Left lung (tissue), 10 donors: Measurements from ENCODE around the gene JARID2. TPM values are rescaled to one million over a fixed set of nuclear protein-coding genes. Genes with fewer than 3 reads are reported as not detected.

Source experiments
- ATAC-seq: fragments of 200-7000 bp; cut with Tn5 transposase; one replicate; pipeline ENCODE4 v1.9.1; 2020; ENCODE audit warnings: moderate library complexity
- DNase-seq, 4 donors: peaks; one replicate each; pipeline ENCODE4 v3.0.0-alpha.2; 2013 to 2020
- H3K27ac ChIP-seq, 2 donors: fragments of 200-600 bp; sonication (generic) in 1 of 2; one replicate each; pipeline versions ENCODE4 v1.5.0 to v1.8.0; 2020 to 2021
- H3K27me3 ChIP-seq, 2 donors: fragments of 200-600 bp; sonication (generic) in 1 of 2; one replicate each; pipeline versions ENCODE4 v1.5.0 to v1.8.0; 2020 to 2021
- H3K36me3 ChIP-seq, 2 donors: fragments of 200-600 bp; sonication (generic) in 1 of 2; one replicate each; pipeline versions ENCODE4 v1.5.0 to v1.8.0; 2020 to 2021
- H3K4me1 ChIP-seq, 2 donors: fragments of 200-600 bp; one replicate each; pipeline ENCODE4 v1.8.0; 2021
- H3K4me3 ChIP-seq, 2 donors: fragments of 200-600 bp; sonication (generic) in 1 of 2; one replicate each; pipeline versions ENCODE4 v1.5.0 to v1.8.0; 2020 to 2021; ENCODE audit warnings: mild to moderate bottlenecking in 1 of 2
- H3K9me3 ChIP-seq, 2 donors: fragments of 200-600 bp; sonication (generic) in 1 of 2; one replicate each; pipeline versions ENCODE4 v1.5.0 to v1.8.0; 2020 to 2021
- intact Hi-C, 2 donors: fragments of 100-400 bp; cut with DNase I; formaldehyde crosslinking; loops; one replicate each; pipeline versions ENCODE4 v1.11.2 to v1.14.2; 2022
- polyA plus RNA-seq, 6 donors: library from polyadenylated mRNA; unstranded; fragments of 120-200 nt; gene quantifications; one replicate each; pipeline ENCODE4 v1.2.1, GENCODE V29; 2013; ENCODE audit not compliant: insufficient read length in 6 of 6
- total RNA-seq, 2 donors: library from RNA; stranded (reverse); fragmentation: NEBNext Ultra II Directional; extraction: Animal tissue kit (Norgen Biotek cat#: 25700); gene quantifications; one replicate each; pipeline ENCODE4 v1.2.1, GENCODE V29; 2021
- TF ChIP-seq, protein P1 (sequence below), 2 donors: fragments of 200-600 bp; sonication (generic) in 1 of 2; IDR thresholded peaks; one replicate each; pipeline versions ENCODE4 v1.5.0 to v1.8.0; 2021; ENCODE audit warnings: antibody characterized with exemption in 2 of 2
- donor health status: DM: no; HTN: yes; CAD: no.
- donor health status: DM: no; HTN: no; CAD: no.

The JARID2 gene
- total and polyA plus RNA-seq, 8 donors: 10.2 to 19.4 (median 17.8) TPM

DNA sequence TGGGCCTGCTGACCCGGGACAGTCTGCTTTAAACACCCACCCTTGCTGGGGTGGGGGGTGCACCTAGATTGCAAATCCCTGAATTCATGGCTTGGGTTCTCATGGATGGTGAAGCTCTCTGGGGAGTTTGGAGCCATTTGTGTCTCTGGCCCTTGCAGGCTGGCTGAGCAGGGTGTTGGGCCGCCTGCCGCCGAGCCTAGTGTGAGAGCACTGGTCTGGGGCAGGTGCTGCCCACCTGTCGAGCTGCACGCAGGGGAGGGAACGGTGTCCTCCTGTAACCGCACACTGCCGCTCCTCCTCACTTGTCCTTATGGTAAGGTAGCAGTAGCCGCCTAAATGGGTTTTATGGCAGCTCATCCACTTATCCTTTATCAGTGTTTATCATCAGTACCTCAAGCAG lies 273.0 kb downstream of the JARID2 start:
- H3K27ac ChIP-seq: no peak overlapping the region
- no peaks in the 10 kb centered on the region for H3K27me3 ChIP-seq
- no peak overlapping the region for H3K4me3 ChIP-seq
- peaks cover 0 to 16% of the 10 kb centered on the region in 2 donors for H3K4me1 ChIP-seq
- intact Hi-C loops: no loop called here
- TF ChIP-seq, protein P1, sequence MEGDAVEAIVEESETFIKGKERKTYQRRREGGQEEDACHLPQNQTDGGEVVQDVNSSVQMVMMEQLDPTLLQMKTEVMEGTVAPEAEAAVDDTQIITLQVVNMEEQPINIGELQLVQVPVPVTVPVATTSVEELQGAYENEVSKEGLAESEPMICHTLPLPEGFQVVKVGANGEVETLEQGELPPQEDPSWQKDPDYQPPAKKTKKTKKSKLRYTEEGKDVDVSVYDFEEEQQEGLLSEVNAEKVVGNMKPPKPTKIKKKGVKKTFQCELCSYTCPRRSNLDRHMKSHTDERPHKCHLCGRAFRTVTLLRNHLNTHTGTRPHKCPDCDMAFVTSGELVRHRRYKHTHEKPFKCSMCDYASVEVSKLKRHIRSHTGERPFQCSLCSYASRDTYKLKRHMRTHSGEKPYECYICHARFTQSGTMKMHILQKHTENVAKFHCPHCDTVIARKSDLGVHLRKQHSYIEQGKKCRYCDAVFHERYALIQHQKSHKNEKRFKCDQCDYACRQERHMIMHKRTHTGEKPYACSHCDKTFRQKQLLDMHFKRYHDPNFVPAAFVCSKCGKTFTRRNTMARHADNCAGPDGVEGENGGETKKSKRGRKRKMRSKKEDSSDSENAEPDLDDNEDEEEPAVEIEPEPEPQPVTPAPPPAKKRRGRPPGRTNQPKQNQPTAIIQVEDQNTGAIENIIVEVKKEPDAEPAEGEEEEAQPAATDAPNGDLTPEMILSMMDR (IDR thresholded peaks at IDR 0.05): no peak
- DNase-seq: no peak
- H3K9me3 ChIP-seq: no peaks in the 10 kb centered on the region
- ATAC-seq: no peak
- peaks cover 0 to 92% of the 10 kb centered on the region in 2 donors for H3K36me3 ChIP-seq

DNA sequence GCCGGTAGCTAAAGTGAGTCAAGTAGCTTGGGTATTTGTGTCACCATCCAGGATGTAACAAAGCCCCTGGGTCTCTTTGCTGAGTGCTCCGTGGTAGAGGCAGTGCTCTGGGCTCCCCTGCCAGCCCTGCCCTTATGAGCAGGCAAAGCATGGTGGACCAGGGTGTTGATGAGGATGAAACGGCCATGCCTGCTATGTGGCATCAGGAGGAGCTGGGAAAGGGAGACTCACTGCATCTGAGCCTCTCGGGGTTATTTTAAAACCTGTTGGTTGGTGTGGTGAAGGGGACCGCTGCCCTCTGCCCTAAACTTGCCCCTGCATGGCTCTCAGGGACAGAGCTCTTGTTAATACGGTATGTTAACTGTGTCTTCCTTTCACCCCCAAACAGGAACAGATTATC lies 273.8 kb downstream of the JARID2 start:
- Histone ChIP-seq H3K9me3 (no peaks in the 10 kb centered on the region), H3K27me3 (no peaks in the 10 kb centered on the region), H3K36me3 (peaks cover 0 to 90% of the 10 kb centered on the region in 2 donors), H3K4me1 (peaks cover 0 to 16% of the 10 kb centered on the region in 2 donors), H3K27ac (no peak overlapping the region), H3K4me3 (no peak overlapping the region)
- ATAC-seq (no peak), DNase-seq (no peak)
- TF ChIP-seq, protein P1 (IDR thresholded peaks at IDR 0.05): no peak
- intact Hi-C loops: no loop called here

DNA sequence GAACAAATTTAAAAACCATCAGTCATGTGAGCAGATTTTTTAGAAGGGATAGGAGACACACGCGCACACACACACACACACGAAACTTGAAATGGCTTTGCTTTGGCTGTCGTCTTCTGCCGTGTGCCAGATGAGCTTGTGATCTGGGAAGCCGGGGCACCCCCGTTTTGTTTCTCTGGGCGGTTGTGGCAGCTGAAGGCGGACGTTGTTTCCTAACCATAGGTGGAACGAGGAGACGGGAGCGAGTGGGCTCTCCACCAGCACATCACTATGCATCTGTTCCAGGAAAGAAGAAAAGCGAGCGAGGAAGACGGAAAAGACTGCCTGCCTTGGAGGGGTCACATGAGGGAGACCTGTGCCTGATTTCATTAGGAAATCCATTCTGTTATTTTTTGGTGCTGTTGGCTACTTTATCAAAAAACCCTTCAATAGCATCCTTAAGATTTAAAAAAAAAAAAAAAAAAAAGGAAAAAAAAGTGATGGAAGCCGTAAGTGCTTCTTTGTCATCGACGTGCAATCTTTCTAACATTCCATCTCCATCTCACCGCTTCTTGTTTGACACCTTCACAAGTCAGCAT lies 274.8 kb downstream of the JARID2 start:
- Histone ChIP-seq H3K27me3 (no peaks in the 10 kb centered on the region), H3K27ac (no peak overlapping the region), H3K36me3 (peaks cover 0 to 87% of the 10 kb centered on the region in 2 donors), H3K4me1 (peaks cover 0 to 16% of the 10 kb centered on the region in 2 donors), H3K9me3 (no peaks in the 10 kb centered on the region), H3K4me3 (no peak overlapping the region)
- ATAC-seq (no peak), DNase-seq (no peak)
- intact Hi-C loops: no loop called here
- TF ChIP-seq, protein P1 (IDR thresholded peaks at IDR 0.05): no peak

DNA sequence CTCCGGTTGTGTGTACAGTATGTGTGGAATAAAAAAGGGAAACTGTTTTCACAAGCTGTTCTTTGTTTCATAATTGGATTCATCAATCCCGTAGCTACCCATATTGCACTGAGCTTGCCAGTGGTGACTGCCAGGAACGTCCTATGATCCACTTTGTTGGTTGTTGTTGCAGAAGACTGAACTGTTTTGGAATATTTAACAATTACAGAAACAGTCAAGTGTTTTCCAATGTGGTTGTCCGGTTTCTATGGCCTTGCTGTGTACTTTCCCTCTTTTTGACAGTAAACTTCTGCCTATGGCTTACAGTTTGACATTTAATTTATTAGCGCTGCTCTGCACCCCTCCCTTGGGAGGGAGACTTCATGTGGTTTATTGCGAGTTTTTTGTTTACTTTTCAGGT lies 275.7 kb downstream of the JARID2 start:
- Histone ChIP-seq H3K27me3 (no peaks in the 10 kb centered on the region), H3K36me3 (peaks cover 0 to 78% of the 10 kb centered on the region in 2 donors), H3K4me1 (peaks cover 0 to 16% of the 10 kb centered on the region in 2 donors), H3K9me3 (no peaks in the 10 kb centered on the region), H3K4me3 (no peak overlapping the region), H3K27ac (peak overlapping the region in 1 of 2 donors; percentile 70)
- intact Hi-C loops: no loop called here
- TF ChIP-seq, protein P1 (IDR thresholded peaks at IDR 0.05): no peak
- ATAC-seq (no peak), DNase-seq (no peak)

DNA sequence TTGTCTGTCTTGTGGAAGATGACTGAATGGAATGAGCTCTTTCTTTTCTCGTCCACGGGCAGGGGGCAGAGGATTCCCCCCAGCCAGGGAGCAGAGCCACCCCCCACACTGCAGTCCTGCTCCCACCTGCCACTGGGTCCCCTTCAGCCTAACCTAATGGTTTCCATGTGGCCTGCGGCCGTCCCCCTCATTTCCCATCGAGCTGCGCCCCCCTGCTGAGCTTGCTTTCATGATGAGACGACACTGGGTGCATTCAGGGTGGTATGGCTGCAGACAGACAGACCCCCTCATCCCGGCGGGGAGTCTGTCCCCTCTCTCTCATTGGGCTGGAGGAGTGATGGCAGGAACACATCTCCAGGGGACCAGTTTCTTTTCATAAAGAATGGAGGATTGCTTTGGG lies 276.2 kb downstream of the JARID2 start:
- Histone ChIP-seq H3K36me3 (peaks cover 0 to 74% of the 10 kb centered on the region in 2 donors), H3K4me3 (no peak overlapping the region), H3K27me3 (no peaks in the 10 kb centered on the region), H3K27ac (peak overlapping the region in 1 of 2 donors; percentile 70), H3K4me1 (peaks cover 0 to 16% of the 10 kb centered on the region in 2 donors), H3K9me3 (no peaks in the 10 kb centered on the region)
- intact Hi-C loops: no loop called here
- DNase-seq: no peak
- TF ChIP-seq, protein P1 (IDR thresholded peaks at IDR 0.05): no peak
- no peak for ATAC-seq
